ENCODE measurements around the gene AATK.

GRCh38 chr17:81166033-81166492, at the start of gene AATK:
- TF ChIP-seq EZH2 (IDR thresholded peaks at IDR 0.05; ENCODE audit: borderline replicate concordance, low read depth, low read length, severe bottlenecking) (no peak), POLR2A (IDR thresholded peaks at IDR 0.05; ENCODE audit: low read depth, low read length) (no peak), CTCF (IDR thresholded peaks at IDR 0.05; ENCODE audit: extremely low read depth in 1 of 2, insufficient read depth in 1 of 2, low read depth in 1 of 2, low read length in 2 of 2) (no peak), POLR2AphosphoS5 (IDR thresholded peaks at IDR 0.05; ENCODE audit: insufficient read depth, low read depth, low read length) (no peak), MYC (IDR thresholded peaks at IDR 0.05; ENCODE audit: low read depth, low read length) (no peak), FOS (IDR thresholded peaks at IDR 0.05; ENCODE audit: borderline replicate concordance, insufficient read depth, low read length) (no peak), GATA2 (IDR thresholded peaks at IDR 0.05; ENCODE audit: insufficient read depth, insufficient read length, low read depth, low read length) (no peak), MAX (IDR thresholded peaks at IDR 0.05; ENCODE audit: insufficient read depth, insufficient read length) (no peak)

Measured in endothelial cell of umbilical vein (primary cell).